Liver (tissue), 9 donors: ENCODE data around the gene HSP90AA1. TPM values are rescaled to one million over a fixed set of nuclear protein-coding genes. Genes with fewer than 3 reads are reported as not detected.

Experiments
- DNase-seq: peaks from one replicate; pipeline ENCODE4 v3.0.0-alpha.2; 2017; ENCODE audit warnings: low spot score
- H3K27ac ChIP-seq, 2 donors: one replicate each; pipeline ENCODE4 v1.7.0; 2013; ENCODE audit warnings: inconsistent platforms in 2 of 2, low read length in 2 of 2, control low read depth in 1 of 2, low read depth in 1 of 2, mild to moderate bottlenecking in 1 of 2
- H3K27me3 ChIP-seq, 4 donors: one replicate each; pipeline versions ENCODE4 v1.6.1 to v1.7.0; 2013; ENCODE audit warnings: low read length in 3 of 4, inconsistent platforms in 1 of 4, mild to moderate bottlenecking in 1 of 4, moderate library complexity in 1 of 4; ENCODE audit not compliant: control insufficient read depth in 4 of 4, insufficient read depth in 4 of 4
- H3K36me3 ChIP-seq, 4 donors: one replicate each; pipeline versions ENCODE4 v1.6.1 to v1.7.0; 2013; ENCODE audit warnings: low read length in 3 of 4, mild to moderate bottlenecking in 3 of 4, low read depth in 1 of 4, moderate library complexity in 1 of 4; ENCODE audit not compliant: control insufficient read depth in 4 of 4, insufficient read depth in 3 of 4
- H3K4me1 ChIP-seq, 4 donors: one replicate each; pipeline versions ENCODE4 v1.6.1 to v1.7.0; 2013; ENCODE audit warnings: low read length in 3 of 4, mild to moderate bottlenecking in 3 of 4, moderate library complexity in 1 of 4; ENCODE audit not compliant: control insufficient read depth in 4 of 4, insufficient read depth in 4 of 4
- H3K4me3 ChIP-seq, 3 donors: one replicate each; pipeline versions ENCODE4 v1.6.1 to v1.7.0; 2013; ENCODE audit warnings: low read length in 3 of 3, control low read depth in 1 of 3, low read depth in 1 of 3, mild to moderate bottlenecking in 1 of 3
- H3K9ac ChIP-seq, 2 donors: one replicate each; pipeline ENCODE4 v1.7.0; 2013; ENCODE audit warnings: low read length in 2 of 2, mild to moderate bottlenecking in 2 of 2, moderate library complexity in 2 of 2, control low read depth in 1 of 2, low read depth in 1 of 2
- H3K9me3 ChIP-seq, 4 donors: one replicate each; pipeline versions ENCODE4 v1.6.1 to v1.7.0; 2013; ENCODE audit warnings: low read length in 3 of 4; ENCODE audit not compliant: control insufficient read depth in 4 of 4
- CTCF ChIP-seq: fragments of 150-350 bp; IDR thresholded peaks from 2 replicates; pipeline ENCODE4 v1.5.1; 2017; ENCODE audit warnings: improper control_type of control experiment, low read depth, low read length; ENCODE audit not compliant: missing input control
- FOXA1 ChIP-seq: IDR thresholded peaks from 2 replicates; pipeline ENCODE4 v1.6.1; 2016; ENCODE audit warnings: antibody characterized with exemption
- FOXA2 ChIP-seq: IDR thresholded peaks from 2 replicates; pipeline ENCODE4 v1.6.1; 2016; ENCODE audit warnings: antibody characterized with exemption
- GABPA ChIP-seq, 2 donors: IDR thresholded peaks in 1 of 2; conservative IDR thresholded peaks in 1 of 2; 2 replicates each; pipeline ENCODE4 v1.6.1; 2016; ENCODE audit warnings: antibody characterized with exemption in 2 of 2, mild to moderate bottlenecking in 1 of 2, moderate library complexity in 1 of 2
- HNF4A ChIP-seq, 2 donors: conservative IDR thresholded peaks; 2 replicates each; pipeline ENCODE4 v1.6.1; 2016; ENCODE audit warnings: antibody characterized with exemption in 2 of 2, mild to moderate bottlenecking in 2 of 2
- HNF4G ChIP-seq: IDR thresholded peaks from 2 replicates; pipeline ENCODE4 v1.6.1; 2016; ENCODE audit warnings: antibody characterized with exemption
- JUND ChIP-seq, 2 donors: IDR thresholded peaks; 2 replicates each; pipeline ENCODE4 v1.6.1; 2016; ENCODE audit warnings: antibody characterized with exemption in 2 of 2
- NR2F2 ChIP-seq: IDR thresholded peaks from 2 replicates; pipeline ENCODE4 v1.6.1; 2016; ENCODE audit warnings: antibody characterized with exemption
- RAD21 ChIP-seq, 2 donors: IDR thresholded peaks; 2 replicates each; pipeline ENCODE4 v1.6.1; 2016; ENCODE audit warnings: antibody characterized with exemption in 2 of 2, mild to moderate bottlenecking in 2 of 2
- REST ChIP-seq: IDR thresholded peaks from 2 replicates; pipeline ENCODE4 v1.6.1; 2016; ENCODE audit warnings: antibody characterized with exemption, mild to moderate bottlenecking
- TAF1 ChIP-seq: conservative IDR thresholded peaks from 2 replicates; pipeline ENCODE4 v1.6.1; 2016; ENCODE audit warnings: antibody characterized with exemption, mild to moderate bottlenecking
- YY1 ChIP-seq: IDR thresholded peaks from 2 replicates; pipeline ENCODE4 v1.6.1; 2016; ENCODE audit warnings: antibody characterized with exemption, mild to moderate bottlenecking
- ZBTB33 ChIP-seq: IDR thresholded peaks from 2 replicates; pipeline ENCODE4 v1.6.1; 2016; ENCODE audit warnings: antibody characterized with exemption
- WGBS: extraction: QIAGEN DNeasy Blood & Tissue Kit; methylation state at CpG from one replicate; pipeline ENCODE4 v1.1.7; 2013; 5-methylcytosine and 5-hydroxymethylcytosine counted together
- polyA plus RNA-seq, 2 donors: library from polyadenylated mRNA; stranded (reverse) in 1 of 2; unstranded in 1 of 2; fragments of 200-250 nt in 1 of 2; fragments of >200 nt in 1 of 2; fragmentation: Nextera tagmentation in 1 of 2; extraction: Ambion mirVana in 1 of 2; gene quantifications; one replicate each; pipeline versions ENCODE4 v1.2.1 to v1.2.3, GENCODE V29; 2013 to 2015
- total RNA-seq, 2 donors: library from RNA; depleted of rRNA; stranded (reverse); fragments of >200 nt; gene quantifications; one replicate each; pipeline ENCODE4 v1.2.3, GENCODE V29; 2014
- donor health status: healthy.
- donor health status: healthy.
- donor health status: healthy.
- donor health status: healthy.
- donor health status: healthy.

HSP90AA1 gene
- total and polyA plus RNA-seq, 4 donors = 174 to 386 (median 287) TPM

DNA sequence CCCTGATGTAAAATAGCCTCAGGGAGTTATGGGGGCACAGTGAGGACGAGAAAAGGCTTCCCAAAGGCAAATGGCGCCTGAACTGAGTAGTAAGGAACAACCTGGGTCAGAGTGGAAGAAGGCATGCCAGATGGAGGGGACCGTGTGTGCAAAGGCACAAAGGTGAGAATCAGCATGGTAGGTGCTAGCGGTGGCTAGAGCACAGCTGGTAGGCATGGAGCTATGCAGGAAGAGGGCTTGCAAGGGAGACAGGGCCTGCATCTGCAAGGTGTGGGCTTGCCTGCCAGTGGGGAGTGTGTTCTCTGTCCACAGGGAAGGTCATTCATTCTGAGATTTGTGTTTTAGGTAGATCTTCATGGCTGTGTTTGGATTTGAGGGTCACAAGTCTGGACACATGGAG lies 18.5 kb upstream of the HSP90AA1 start:
- 79% methylated on average over 4 of the region's 4 CpGs for WGBS
- Histone ChIP-seq H3K4me1 (no peaks in the 10 kb centered on the region), H3K9me3 (no peaks in the 10 kb centered on the region), H3K36me3 (no peaks in the 10 kb centered on the region), H3K27ac (no peak overlapping the region), H3K9ac (no peak overlapping the region), H3K27me3 (no peaks in the 10 kb centered on the region), H3K4me3 (no peak overlapping the region)
- TF ChIP-seq REST = no peak
- TF ChIP-seq HNF4A (conservative IDR thresholded peaks at IDR 0.05) = no peak
- TF ChIP-seq ZBTB33 = no peak
- no peak for TF ChIP-seq HNF4G
- TF ChIP-seq FOXA1 = no peak
- no peak for TF ChIP-seq TAF1
- TF ChIP-seq FOXA2 = no peak
- no peak for TF ChIP-seq YY1
- no peak for TF ChIP-seq CTCF
- TF ChIP-seq RAD21 (IDR thresholded peaks at IDR 0.05) = no peak
- no peak for TF ChIP-seq GABPA (IDR thresholded peaks at IDR 0.05 in 1 of 2, conservative IDR thresholded peaks at IDR 0.05 in 1 of 2)
- no peak for DNase-seq

- DNase-seq = no peak
- H3K27me3 ChIP-seq = no peaks in the 10 kb centered on the region
- no peak overlapping the region for H3K9ac ChIP-seq
- H3K9me3 ChIP-seq = no peaks in the 10 kb centered on the region
- WGBS = 93% methylated on average over 10 of the region's 10 CpGs
- no peak overlapping the region for H3K4me3 ChIP-seq
- no peak overlapping the region for H3K27ac ChIP-seq
- TF ChIP-seq ZBTB33 (no peak), RAD21 (IDR thresholded peaks at IDR 0.05) (no peak), FOXA2 (no peak), JUND (IDR thresholded peaks at IDR 0.05) (no peak), NR2F2 (no peak), HNF4A (conservative IDR thresholded peaks at IDR 0.05) (no peak), TAF1 (no peak)
- H3K4me1 ChIP-seq = no peaks in the 10 kb centered on the region
- no peaks in the 10 kb centered on the region for H3K36me3 ChIP-seq
Observed at GRCh38 chr14:102103062-102103695, 16.3 kb upstream of the HSP90AA1 start.
